HG02852 (cell line): ENCODE measurements around the gene C6orf118.

Source experiments
- ATAC-seq: cut with Tn5 transposase; IDR thresholded peaks from one replicate; pipeline ENCODE4 v1.9.1; 2021; ENCODE audit warnings: mild to moderate bottlenecking, moderate library complexity; ENCODE audit not compliant: unreplicated experiment

The C6orf118 gene

DNA sequence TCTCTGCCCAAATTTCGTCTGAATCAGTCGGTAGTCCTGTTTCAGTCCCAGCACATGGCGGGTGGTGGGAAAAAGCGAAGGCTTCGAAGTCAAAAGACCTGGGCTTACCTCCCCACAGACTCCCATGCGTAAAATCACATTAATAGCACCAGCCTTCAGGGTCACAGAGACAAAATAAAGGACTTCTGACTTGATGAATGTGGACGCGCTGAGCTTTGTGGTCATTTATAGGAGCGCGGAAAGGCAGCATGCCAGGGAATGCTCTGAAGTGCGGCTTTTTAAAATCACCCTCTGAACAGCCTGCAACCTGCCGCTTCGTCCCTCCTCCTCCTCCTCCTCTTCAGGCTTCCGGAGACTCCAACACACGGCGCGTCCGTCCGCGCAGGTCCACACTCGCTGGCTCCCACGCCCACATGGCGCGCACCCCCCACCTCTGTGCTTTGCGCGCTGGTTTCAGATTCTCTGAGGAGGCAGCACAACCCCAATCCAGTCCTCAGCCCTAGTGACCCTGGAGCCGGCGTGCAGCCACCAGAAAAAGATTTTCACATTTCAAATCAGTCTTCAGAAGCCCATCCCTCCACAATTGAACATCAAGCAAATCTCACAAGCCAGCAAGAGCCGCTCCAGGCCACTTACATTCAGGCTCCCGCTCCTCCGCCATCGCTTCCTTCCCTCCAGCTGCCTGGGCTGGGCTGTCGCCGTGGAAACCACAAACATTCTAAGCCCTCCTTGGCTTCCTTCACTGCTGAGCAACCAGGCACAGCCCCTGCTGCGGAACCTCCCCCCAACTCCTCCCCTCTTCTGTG lies at the start of gene C6orf118:
Gene C6orf118, minus strand, starts transcription at position 680 of the 806 bp plus-strand sequence. Its CDS starts 19 bp downstream, at position 661.
- ATAC-seq: no peak

DNA sequence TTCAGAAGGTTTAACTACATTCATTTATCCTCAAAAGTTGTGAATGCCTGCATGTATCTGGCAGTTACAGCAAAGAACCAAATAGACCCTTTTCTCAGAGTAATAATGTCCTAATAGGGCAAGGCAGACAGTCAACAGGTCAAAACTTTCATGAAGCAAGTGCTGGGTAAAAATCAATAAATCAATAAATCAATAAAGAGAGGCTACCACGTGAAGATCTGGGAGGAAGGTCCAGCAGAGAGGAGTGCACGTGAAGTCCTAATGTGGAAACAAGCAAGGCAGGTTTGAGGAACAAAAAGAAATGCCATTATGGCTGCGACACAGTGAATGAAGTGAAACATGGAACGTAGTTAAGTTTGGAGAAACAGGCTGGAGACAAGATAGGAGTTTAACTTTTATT lies 36.3 kb upstream of the C6orf118 start:
- ATAC-seq: no peak

DNA sequence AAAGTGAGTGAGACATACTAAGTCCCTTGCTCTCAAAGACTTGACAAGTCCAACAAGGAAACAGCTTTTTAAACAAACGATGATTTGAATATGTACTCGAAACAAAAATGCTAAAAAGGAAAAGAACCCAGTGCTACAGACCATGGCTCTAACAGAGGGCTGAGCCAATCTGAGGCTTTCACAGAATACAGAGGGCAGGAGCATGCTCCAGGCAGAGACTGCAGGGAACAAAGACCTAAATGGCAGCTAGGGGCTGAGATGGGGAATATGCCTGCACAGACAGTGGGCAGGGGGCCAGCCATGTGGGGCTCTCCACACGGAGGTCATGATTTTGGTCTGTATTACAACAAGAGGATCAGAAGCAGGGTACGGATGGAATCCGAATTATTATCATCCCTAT lies 31.1 kb upstream of the C6orf118 start:
- ATAC-seq: no peak

DNA sequence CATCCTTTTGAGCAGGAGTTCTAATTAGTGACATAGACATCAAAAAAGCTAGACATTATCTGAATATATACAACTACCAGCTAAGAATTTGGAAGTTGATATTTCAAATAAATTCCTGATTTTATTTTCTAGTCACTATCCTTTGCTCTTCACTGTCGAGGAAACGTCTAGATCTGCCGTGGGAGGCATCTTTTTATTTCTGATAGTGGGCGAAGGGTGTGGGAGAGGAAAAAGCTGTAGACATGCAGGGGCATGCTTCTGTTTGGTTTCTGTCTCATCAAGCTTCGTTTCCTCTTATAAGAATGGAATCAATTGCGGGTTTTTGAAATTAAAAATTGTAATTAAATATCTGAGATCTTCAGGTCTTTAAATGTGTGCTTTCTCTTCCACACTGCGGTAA lies 16.2 kb upstream of the C6orf118 start:
- ATAC-seq: no peak

DNA sequence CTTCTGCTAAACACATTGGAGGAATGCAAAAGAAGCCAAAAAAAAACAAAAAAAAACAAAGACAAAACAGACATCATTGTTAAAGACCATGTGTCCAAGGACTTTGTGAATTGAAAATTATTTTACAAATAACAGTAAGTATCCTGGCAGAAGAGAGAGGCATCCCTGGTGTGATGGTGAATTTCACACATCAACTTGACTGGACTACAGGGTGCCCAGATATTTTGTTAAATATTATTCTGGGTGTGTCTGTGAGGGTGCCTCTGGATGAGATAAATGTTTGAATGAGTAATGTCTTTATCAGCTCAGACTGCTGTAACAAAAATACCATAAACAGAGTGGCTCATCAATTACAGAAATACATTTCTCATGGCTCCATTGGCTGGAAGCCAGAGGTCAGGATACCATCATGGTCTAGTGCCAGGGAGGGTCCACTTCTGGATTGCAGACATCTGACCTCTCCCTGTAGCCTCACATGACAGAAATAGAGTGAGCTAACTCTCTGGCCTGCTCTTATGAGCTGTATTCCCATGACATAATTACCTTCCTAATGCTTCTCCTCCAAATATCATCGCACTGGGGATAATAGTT lies 12.2 kb upstream of the C6orf118 start:
- no peak for ATAC-seq

DNA sequence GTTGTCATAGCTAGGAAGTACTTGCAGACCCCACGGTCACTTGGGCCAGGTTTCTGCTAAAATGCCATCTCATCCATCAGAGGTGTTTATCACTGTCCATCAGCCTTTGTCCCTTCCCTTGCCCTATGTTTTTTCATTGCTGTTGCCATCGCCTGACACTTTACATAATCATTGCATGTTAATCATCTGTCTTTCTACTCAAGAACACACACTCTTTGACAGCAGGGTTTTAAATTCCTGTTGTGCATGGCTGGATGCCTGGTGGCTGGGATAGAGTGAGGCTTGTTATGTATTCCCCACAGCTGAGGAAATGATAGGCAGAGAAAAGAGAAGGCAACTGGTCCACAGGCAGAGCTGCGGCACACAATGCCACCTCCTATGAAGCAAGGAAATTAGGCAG lies 11.7 kb upstream of the C6orf118 start:
- no peak for ATAC-seq

DNA sequence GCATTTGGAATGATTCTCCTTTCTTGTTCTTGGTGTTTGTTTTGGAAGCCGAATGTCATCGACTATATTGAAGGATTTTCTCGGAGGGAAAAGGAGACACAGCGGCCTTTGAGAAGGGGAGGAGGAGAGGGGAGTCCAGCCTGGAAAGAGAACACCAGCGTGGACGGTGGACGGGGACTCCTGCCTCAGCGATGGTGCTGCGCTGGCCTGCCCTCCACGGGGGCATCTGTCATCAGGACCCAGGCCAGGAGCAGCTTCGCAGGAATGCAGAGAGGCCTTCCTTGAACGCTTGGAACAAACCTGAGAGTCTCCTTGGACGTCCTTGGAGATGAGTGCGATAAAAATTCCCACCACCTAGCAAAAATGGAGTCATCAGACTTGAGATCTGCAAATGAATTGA lies 8.3 kb upstream of the C6orf118 start:
- ATAC-seq: no peak

DNA sequence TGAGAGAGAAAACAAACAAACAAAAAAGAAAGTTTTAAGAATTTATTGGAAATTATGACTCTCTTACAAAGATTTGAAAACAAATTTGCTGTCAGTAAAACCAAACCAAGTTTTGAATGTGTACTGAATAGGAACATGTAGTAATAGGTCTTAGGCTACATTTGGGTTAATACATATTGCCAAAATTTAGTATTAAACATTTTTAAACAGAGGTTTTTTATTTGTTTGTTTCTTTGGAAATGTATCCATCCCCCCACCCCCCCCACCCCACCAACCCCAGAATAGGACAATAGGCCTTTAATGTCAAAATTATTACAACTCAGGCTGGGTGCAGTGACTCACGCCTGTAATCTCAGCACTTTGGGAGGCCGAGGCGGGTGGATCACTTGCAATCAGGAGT lies 2.5 kb downstream of the C6orf118 start:
- ATAC-seq: no peak

DNA sequence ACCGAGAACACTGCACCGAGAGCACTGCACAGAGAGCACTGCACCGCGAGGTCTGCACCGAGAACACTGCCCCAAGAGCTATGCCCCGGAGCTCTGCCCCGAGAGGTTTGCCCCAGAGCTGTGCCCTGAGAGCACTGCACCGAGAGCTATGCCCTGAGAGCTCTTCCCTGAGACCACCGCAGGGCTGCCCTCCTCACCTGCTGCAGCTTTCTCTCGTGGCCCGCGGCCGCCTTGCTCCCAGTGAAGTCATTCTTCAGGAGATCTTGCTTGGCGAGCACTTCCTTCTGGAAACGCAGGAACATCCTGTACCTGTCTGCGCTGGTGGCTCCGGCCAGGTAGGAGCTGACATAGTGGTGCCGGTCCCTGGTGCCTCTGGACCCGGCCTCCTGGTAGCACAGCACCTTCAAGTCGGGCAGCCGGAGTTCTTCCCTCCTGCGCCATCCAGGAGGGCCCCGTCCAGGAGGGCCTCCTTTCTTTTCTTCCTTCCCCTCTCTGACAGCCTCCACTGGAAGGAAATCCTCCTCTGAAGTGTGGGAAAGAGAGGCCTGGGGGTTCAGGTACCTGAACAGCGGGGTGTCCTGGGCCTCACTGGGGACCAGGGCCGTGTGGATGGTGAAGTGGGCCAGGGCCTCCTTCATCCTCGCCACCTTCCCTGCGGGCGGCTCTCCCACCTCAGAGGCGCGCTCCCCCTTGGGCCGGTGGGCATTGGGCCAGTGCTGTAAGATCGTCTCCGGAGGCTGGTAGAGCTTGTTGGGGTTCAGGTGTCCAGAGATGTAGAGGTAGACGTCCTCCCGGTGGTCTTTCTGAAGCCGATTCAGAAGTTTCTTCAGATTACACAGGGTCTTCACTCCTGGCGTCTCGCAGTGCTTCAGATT lies 7.8 kb downstream of the C6orf118 start:
- no peak for ATAC-seq

DNA sequence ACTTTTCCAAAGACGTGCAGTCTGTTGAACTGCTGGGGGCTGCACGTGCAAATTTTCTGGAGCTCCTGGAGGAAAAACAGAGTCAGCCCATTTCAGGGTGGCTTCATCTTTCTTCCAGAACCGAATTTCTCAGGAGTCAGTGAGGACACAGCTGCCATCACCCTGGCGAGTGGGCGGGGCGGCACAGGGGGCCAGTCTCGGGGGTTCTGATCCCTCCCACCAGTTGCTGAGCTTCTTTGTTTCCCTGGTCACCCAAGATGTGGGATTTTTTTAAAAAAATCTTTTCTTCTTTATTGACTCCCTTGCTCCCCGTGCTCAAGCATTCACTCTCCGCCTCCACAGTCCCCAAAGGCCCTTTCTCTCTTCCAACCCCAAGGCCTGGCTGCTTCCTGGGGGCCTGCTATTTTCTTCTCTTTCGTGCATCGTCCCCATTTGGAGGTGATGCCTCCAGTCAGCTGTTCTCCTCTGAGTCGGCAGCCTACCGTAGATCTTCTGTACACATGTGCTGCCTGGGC lies 8.9 kb downstream of the C6orf118 start:
- no peak for ATAC-seq

DNA sequence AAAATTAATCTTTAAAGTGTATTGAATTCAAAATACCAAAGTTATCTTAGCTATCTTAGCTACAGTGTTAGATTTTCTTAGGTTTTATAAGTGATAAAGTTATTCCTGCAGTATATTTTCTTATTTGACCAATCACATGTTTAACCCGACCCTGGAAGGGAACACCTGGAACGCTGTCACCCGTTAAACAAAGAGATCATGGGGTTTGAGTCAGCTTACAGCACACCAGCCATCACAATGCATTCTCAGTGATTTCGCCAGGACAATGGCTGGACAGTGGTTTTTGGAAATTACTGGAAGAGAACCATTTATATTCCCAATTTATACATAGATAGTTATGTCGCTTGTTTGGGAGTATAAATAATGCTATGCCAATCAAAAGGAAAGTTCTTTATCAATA lies 10.5 kb downstream of the C6orf118 start:
- ATAC-seq: no peak

DNA sequence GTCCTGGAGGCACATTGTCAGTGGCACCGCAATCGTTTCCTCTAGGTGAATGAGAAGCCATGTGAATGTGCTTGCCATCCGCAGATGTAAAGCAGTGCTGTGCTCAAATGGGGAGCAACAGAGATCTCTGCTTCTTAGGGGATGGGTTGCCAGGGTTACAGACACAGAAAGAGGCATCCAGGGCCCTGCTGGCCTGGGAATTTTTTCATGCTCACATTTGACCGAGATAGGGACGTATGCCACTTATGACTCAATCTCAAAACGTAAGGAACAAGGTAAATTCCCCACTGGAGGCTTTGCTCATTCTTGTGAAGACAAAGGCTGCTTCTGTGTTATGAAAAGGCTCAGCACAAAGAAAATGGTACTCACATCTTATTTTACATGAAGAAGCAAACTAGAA lies 11.0 kb downstream of the C6orf118 start:
- no peak for ATAC-seq

DNA sequence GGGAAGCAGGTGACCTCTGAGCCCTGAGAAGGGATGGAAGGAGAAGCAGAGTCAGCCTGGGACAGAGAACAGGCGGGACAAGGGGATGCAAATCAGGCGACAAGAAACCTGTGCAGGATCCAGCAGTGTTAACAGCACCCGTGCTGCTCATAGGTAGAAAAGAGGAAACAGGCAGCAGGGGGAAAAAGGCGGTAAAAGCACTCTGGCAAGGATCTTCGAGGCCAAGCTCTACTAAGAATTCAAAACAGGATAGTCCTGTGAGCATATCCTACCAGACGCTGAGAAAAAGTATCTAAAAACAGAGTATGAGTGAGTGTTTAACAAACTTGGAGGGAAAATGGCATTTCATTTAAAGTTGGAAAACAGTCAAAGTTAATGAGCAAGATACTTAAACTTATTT lies 16.7 kb downstream of the C6orf118 start:
- no peak for ATAC-seq

DNA sequence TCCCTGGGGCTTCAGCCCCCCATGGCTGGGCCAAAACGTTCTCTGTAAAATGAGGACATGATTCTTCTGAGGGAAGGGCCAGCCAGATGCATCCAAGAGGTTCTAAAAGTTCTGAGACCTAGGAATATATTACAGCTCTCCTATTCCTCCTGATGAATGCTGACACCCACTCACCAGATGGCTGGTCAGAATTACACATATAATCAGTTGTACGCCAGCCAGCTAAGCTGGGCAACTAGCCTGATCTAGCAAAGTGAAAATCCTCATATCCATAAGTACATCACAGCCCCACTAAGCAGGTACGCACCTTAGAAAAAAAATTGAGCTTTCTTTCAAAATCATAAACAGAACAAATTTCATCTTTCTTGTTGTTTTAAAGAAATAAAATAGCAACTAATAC lies 34.8 kb downstream of the C6orf118 start:
- ATAC-seq: no peak

DNA sequence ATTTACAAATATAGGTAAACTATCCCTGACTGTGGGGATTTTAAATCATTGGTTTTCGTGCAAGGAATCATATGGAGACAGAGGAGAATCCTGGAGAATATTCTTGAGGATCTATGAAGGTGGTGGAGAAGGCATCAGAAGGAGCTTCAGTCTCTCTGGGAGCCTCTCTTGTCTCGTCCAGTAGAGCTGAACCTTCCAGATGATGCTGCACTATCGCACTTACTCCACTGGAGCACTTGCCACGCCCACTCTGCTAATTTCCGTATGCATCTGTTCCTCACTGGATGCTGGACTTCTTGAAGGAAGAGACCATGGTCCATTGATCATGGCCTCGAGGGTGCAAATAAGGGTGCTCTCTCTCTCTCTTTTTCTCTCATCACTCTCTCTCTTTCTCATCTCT lies 36.8 kb downstream of the C6orf118 start:
- no peak for ATAC-seq

DNA sequence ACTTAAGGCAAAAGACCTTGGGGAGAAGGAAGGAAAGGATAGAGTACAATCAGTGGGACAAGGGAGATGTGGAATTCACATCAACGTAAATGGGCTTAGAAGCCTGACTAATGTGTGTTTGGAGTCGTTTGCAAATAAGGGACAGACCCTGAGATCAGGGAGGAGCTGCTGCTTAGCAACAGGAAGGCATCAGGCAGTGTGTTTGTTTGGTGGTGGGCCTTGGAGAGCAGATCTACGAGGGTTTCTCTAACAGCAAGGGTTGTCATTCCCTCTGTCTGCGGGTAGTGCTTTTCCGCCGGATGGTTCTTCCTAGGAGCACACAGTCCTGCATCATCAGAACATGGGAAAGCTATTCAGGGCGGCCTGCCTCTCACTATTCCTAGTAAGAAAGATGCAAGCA lies 40.4 kb downstream of the C6orf118 start:
- ATAC-seq: no peak

DNA sequence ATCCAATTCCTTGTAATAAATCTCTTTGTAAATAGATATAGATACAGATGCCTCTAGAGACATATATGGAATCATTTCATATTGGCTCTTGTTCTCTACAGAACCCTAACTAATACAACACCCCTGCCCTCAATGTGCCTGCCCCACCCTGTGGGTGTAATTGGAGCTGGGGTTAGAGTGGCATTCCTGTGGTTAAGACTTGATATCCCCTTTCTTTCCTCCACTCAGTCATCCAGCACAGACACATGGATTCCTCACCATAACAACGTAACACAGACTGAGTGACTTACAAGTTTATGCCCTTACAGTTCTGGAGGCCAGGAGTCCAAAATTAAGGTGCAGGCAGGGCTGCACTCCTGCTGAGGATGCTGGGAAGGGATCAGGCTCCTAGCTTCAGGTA lies 42.8 kb downstream of the C6orf118 start:
- ATAC-seq: no peak

DNA sequence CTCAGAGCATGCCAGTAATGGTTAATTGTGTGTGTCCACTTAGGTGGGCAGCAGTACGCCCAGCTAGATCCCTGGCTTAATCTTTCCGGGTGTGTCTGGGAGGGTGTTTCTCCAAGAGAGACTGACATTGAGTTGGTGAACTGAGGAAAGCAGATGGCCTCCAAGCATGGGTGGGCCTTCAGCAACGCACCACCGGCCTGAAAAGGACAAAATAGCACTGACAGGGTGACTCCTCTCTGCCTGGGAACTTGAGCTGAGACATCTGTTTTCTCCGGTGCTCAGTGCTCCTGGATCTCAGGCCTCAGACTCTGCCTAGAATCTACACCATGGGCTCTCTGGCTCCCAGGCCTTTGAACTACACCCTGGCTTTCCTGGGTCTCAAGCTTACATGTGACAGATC lies 43.2 kb downstream of the C6orf118 start:
- ATAC-seq: no peak

DNA sequence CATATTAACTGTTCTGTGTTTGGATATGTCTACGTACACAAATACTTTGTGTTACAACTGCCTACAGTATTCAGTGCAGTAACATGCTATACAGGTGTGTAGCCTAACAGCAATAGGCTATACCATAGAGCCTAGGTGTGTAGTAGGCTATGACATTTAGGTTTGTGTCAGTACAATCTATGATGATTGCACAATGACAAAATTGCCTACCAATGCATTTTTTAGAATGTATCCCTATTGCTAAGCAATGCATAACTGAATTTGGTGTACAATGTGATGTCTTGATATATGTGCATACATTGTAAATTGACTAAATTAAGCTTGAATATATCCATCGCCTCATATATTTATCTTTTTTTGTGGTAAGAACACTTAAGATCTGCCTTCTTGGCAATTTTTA lies 48.9 kb downstream of the C6orf118 start:
- no peak for ATAC-seq

DNA sequence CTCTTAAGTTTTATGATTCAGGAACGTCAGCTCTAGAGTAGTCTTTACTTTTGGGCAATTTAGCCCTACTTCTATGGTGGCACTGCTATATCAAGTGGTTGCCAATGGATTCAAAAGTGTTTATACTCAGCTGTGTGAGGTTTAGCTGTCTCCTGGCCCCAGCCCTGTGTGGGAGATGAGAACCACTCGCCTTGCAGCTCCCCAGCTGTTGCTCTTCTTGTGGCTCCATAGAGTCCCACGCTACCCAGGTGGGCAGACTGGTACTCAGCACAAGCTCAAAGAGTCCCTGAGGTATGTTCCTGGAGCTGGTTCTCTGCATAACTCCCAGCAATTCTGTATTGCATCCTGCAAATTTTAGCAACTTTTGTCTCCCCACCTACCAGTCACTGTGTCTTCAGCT lies 59.6 kb downstream of the C6orf118 start:
- no peak for ATAC-seq

DNA sequence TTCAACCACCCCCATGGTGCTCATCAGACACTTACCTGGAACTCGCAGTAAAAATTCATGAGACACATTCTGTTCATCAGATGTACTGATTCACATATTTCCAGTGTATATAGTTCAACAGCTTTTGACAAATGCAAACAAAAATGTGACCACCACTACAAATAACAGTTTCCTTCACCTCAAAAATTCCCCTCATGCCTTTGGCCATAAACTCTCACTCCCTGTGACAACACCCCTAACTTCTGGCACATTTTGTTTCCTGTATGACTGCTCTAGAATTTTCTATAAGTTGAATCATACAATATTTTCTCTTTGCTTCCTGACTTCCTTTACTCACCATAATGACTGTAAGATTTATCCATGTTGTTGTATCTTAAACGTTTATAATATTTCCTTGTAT lies 63.7 kb downstream of the C6orf118 start:
- no peak for ATAC-seq

DNA sequence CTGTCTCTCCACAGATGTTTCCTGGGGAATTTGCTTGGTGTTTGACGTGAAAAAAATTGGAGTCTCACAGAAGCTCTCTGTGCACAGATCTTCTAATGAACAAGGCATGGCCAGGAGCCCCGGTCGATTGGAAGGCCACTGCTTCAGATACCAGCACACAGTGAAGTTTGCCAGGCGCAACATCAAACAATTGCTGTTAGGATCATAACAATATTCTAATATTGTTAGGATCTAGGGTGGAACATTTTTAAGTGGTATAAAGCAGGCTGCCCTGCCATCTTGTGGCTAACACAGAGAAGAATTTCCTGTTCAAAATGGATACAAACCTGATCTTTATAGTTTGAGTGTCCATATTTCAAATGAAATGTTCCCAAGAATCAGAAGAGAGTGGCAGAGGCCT lies 64.1 kb downstream of the C6orf118 start:
- ATAC-seq: no peak
